Lower leg skin (tissue), 3 donors: ENCODE measurements around the gene SNX25.

Experiments used
- CTCF ChIP-seq, 3 donors: fragments of 450-650 bp; IDR thresholded peaks; one replicate each; pipeline ENCODE4 v1.5.1; 2016; ENCODE audit warnings: antibody characterized with exemption in 3 of 3, mild to moderate bottlenecking in 3 of 3, moderate library complexity in 2 of 3
- POLR2A ChIP-seq, 2 donors: fragments of 450-650 bp; IDR thresholded peaks; one replicate each; pipeline ENCODE4 v1.6.1; 2016 to 2017; ENCODE audit warnings: antibody characterized with exemption in 2 of 2, mild to moderate bottlenecking in 1 of 2, moderate library complexity in 1 of 2

- TF ChIP-seq CTCF (IDR thresholded peaks at IDR 0.05) (no peak), POLR2A (IDR thresholded peaks at IDR 0.05) (no peak)
These were observed 149.1 kb downstream of the SNX25 start for GRCh38 chr4:185358514-185358913.
